IPS-15b (cell line): Measurements from ENCODE around the gene PDE4B.
"Not testable (repeated sequence)": the region's sequence is repeated elsewhere in the genome, so short reads cannot be mapped to it uniquely, and the experiment has no call there.

Experiments
- H3K27me3 ChIP-seq: one replicate; pipeline ENCODE4 v1.6.1; 2013; ENCODE audit warnings: low read length; ENCODE audit not compliant: control insufficient read depth, insufficient read depth
- H3K36me3 ChIP-seq: one replicate; pipeline ENCODE4 v1.6.1; 2013; ENCODE audit warnings: low read length; ENCODE audit not compliant: control insufficient read depth, insufficient read depth
- H3K4me1 ChIP-seq: one replicate; pipeline ENCODE4 v1.6.1; 2013; ENCODE audit warnings: mild to moderate bottlenecking, low read length; ENCODE audit not compliant: control insufficient read depth, insufficient read depth
- H3K4me3 ChIP-seq: one replicate; pipeline ENCODE4 v1.5.1; 2013; ENCODE audit warnings: low read depth, low read length
- H3K9ac ChIP-seq: one replicate; pipeline ENCODE4 v1.6.1; 2013; ENCODE audit warnings: low read depth, mild to moderate bottlenecking, low read length
- H3K9me3 ChIP-seq: one replicate; pipeline ENCODE4 v1.6.1; 2013; ENCODE audit warnings: mild to moderate bottlenecking, low read length; ENCODE audit not compliant: control insufficient read depth, insufficient read depth

PDE4B gene

GRCh38 chr1:65844821-65845534 lies 52.3 kb downstream of the PDE4B start:
- H3K4me1 ChIP-seq: no peaks in the 10 kb centered on the region
- no peaks in the 10 kb centered on the region for H3K36me3 ChIP-seq
- H3K9ac ChIP-seq: no peak overlapping the region
- no peaks in the 10 kb centered on the region for H3K9me3 ChIP-seq
- H3K4me3 ChIP-seq: no peak overlapping the region
- H3K27me3 ChIP-seq: no peaks in the 10 kb centered on the region

DNA sequence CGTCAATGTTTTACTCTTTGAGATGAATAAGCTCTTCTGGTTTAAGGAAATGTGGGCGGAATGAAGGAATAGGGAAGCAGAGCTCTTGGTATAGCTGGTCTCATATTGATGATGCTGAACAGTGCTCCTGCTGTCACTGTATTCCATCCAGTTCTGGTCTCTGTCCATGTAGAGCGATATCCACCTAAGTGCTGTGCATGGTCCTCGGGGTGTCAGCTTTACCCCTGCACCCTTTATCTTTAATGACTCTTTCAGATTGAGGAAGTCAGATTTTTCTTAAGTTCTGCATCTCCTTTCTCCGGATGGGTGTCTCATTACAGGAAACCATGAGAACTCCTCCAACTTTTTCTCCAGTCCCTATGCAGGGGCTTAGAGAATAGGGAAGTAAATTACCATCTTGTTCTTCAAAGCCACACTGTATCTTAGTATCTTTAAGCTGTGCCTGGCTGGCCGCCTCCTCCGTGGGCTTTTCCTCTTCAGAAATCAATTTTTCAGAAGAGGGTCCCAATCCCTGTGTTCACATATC lies 52.9 kb downstream of the PDE4B start:
- no peaks in the 10 kb centered on the region for H3K36me3 ChIP-seq
- no peak overlapping the region for H3K9ac ChIP-seq
- no peaks in the 10 kb centered on the region for H3K9me3 ChIP-seq
- no peaks in the 10 kb centered on the region for H3K27me3 ChIP-seq
- no peaks in the 10 kb centered on the region for H3K4me1 ChIP-seq
- H3K4me3 ChIP-seq: no peak overlapping the region

- Histone ChIP-seq H3K9ac (no peak overlapping the region), H3K9me3 (no peaks in the 10 kb centered on the region)
These were observed 54.2 kb downstream of the PDE4B start for GRCh38 chr1:65846866-65847265.

GRCh38 chr1:65850281-65850680 lies 57.6 kb downstream of the PDE4B start:
- Histone ChIP-seq H3K4me1 (no peaks in the 10 kb centered on the region), H3K9ac (no peak overlapping the region), H3K27me3 (no peaks in the 10 kb centered on the region), H3K36me3 (no peaks in the 10 kb centered on the region), H3K4me3 (no peak overlapping the region), H3K9me3 (no peaks in the 10 kb centered on the region)

More at GRCh38 chr1:65846866-65847265, 54.2 kb downstream of the PDE4B start:
- H3K27me3 ChIP-seq: no peaks in the 10 kb centered on the region
- no peaks in the 10 kb centered on the region for H3K36me3 ChIP-seq
- no peak overlapping the region for H3K4me3 ChIP-seq
- no peaks in the 10 kb centered on the region for H3K4me1 ChIP-seq

GRCh38 chr1:65856591-65856990 lies 63.9 kb downstream of the PDE4B start:
- H3K9ac ChIP-seq, H3K27me3 ChIP-seq, H3K4me1 ChIP-seq, H3K4me3 ChIP-seq, H3K36me3 ChIP-seq, H3K9me3 ChIP-seq: not testable (repeated sequence)

GRCh38 chr1:65866439-65866838 lies 73.7 kb downstream of the PDE4B start:
- no peaks in the 10 kb centered on the region for H3K4me1 ChIP-seq

DNA sequence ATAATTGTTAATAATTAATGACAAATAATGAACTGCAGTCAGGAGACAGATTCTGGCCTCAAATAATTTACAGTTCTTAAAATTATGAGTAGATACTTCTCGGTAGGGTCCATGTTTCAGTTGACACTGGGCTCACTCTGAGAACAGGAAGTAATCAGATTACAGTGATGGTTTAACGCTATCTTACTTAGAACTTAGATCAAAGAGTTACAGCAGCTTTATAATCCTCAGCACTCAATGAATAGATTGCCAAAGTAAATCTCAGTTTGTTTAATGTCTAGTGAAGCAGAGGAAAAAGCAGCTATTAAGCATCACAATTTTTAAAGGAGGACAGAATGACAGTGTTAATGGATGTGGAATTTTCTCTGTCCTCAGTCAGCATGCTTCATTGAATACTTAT lies 79.6 kb downstream of the PDE4B start:
- no peak overlapping the region for H3K4me3 ChIP-seq
- no peaks in the 10 kb centered on the region for H3K4me1 ChIP-seq
- no peaks in the 10 kb centered on the region for H3K27me3 ChIP-seq
- no peaks in the 10 kb centered on the region for H3K36me3 ChIP-seq
- H3K9me3 ChIP-seq: no peaks in the 10 kb centered on the region
- H3K9ac ChIP-seq: no peak overlapping the region

More at GRCh38 chr1:65866439-65866838, 73.7 kb downstream of the PDE4B start:
- H3K27me3 ChIP-seq: no peaks in the 10 kb centered on the region
- H3K9ac ChIP-seq: no peak overlapping the region
- no peaks in the 10 kb centered on the region for H3K9me3 ChIP-seq
- no peaks in the 10 kb centered on the region for H3K36me3 ChIP-seq
- H3K4me3 ChIP-seq: no peak overlapping the region

DNA sequence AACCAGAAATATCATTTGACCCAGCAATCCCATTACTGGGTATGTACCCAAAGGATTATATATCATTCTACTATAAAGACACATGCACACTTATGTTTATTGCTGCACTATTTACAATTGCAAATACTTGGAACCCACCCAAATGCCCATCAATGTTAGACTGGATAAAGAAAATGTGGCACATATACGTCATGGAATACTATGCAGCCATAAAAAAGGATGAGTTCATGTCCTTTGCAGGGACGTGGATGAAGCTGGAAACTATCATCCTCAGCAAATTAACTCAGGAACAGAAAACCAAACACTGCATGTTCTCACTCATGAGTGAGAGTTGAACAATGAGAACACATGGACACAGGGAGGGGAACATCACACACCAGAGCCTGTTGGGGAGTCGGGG lies 85.6 kb downstream of the PDE4B start:
- H3K27me3 ChIP-seq, H3K4me1 ChIP-seq, H3K36me3 ChIP-seq, H3K9me3 ChIP-seq, H3K9ac ChIP-seq, H3K4me3 ChIP-seq: not testable (repeated sequence)

GRCh38 chr1:65880611-65881010 lies 87.9 kb downstream of the PDE4B start:
- Histone ChIP-seq H3K36me3 (no peaks in the 10 kb centered on the region), H3K9ac (no peak overlapping the region), H3K27me3 (no peaks in the 10 kb centered on the region), H3K9me3 (no peaks in the 10 kb centered on the region), H3K4me3 (no peak overlapping the region), H3K4me1 (no peaks in the 10 kb centered on the region)

DNA sequence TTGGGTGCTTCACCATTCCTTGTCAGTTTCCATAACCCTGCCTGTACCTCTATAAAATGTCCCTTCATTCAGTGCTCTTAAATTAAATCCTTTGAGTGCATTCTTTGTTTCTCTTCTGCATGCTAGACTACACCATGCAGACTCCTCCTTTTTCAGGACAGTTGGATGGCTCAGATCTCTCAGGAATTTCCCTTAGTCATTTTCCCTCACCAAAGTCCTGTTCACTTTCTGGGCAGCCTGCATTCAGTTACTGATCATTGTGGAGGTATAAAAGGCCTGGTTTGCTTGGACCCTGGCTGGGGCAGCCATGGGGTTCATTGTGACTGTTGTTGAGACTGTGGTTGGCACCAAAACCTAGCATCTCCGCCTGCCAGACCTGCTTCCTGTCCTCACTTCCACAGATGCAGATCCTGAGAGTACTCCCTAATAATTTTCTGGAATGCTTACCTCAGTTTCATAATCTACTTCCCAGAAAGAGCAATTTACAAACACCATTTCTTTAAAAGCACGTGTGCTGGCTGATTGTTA lies 88.4 kb downstream of the PDE4B start:
- H3K4me1 ChIP-seq: no peaks in the 10 kb centered on the region
- no peak overlapping the region for H3K4me3 ChIP-seq
- H3K9me3 ChIP-seq: no peaks in the 10 kb centered on the region
- H3K27me3 ChIP-seq: no peaks in the 10 kb centered on the region
- H3K36me3 ChIP-seq: no peaks in the 10 kb centered on the region
- H3K9ac ChIP-seq: no peak overlapping the region

- Histone ChIP-seq H3K36me3 (no peaks in the 10 kb centered on the region), H3K27me3 (no peaks in the 10 kb centered on the region), H3K9ac (no peak overlapping the region), H3K4me1 (no peaks in the 10 kb centered on the region), H3K4me3 (no peak overlapping the region), H3K9me3 (no peaks in the 10 kb centered on the region)
These were observed 89.4 kb downstream of the PDE4B start for GRCh38 chr1:65882076-65882475.

GRCh38 chr1:65889441-65889840 lies 96.7 kb downstream of the PDE4B start:
- H3K9me3 ChIP-seq: no peaks in the 10 kb centered on the region

More at GRCh38 chr1:65889441-65889840, 96.7 kb downstream of the PDE4B start:
- H3K9ac ChIP-seq: no peak overlapping the region
- H3K36me3 ChIP-seq: no peaks in the 10 kb centered on the region
- no peaks in the 10 kb centered on the region for H3K4me1 ChIP-seq
- H3K27me3 ChIP-seq: no peaks in the 10 kb centered on the region
- no peak overlapping the region for H3K4me3 ChIP-seq
